SW 1271 (cell line): Measurements from ENCODE around the gene KRTAP16-1.

Experiments used
- DNase-seq, 2 experiments: peaks; one replicate each; lab custom pipeline; 2025; lab: John Stamatoyannopoulos, UW

Gene KRTAP16-1

DNA sequence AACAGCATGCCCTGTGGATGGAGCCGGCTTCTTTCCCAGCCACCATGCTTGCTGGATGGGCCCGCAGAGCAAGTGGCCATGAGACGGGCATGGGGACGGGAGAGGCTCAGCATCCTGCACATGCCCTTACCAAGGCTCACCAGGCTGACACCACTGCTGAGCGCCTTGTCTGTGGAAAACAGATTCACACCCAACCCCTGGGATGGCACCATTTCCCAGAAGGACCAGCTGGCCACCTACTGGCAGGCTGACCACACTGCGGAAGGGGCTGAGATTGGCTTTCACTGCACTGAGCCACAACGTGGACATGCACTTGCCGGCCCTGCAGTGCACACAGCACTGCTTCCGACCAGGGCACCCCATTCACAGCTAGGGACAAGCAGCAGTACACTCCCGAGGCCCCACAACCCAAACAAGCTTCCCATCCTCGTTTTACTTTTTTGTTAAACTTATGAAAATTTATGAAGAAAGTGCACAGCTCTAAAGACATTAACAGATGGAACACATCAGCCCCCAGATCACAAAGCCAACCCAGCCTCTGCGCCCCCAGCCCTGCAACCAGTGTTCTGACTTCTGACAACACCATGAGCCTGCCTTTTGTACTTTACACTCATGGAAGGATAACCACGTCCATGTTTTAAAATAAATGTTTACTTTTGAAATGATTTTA, 20.3 kb upstream of the KRTAP16-1 start:
- peak; percentile 15 to 49 for DNase-seq

DNA sequence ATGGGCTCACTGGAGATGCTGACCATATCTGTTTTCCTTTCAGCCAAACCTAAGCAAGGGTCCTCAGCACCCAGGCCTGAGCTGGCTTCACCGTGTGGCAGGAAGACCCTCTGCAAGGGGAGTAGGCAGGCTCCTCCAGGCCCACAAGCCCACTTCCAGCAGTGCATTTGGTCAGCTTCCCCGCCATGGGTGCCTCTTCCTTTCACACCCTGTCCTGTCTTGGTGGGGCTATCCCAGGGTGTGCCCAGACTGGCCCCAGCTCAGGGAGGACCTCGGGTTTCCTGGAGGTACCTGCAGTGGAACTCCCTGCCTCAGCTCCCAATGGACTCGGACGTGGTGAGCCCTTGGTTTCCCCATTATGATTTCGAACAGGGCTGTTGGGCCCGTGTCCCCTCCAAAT, 19.1 kb upstream of the KRTAP16-1 start:
- no peak for DNase-seq

DNA sequence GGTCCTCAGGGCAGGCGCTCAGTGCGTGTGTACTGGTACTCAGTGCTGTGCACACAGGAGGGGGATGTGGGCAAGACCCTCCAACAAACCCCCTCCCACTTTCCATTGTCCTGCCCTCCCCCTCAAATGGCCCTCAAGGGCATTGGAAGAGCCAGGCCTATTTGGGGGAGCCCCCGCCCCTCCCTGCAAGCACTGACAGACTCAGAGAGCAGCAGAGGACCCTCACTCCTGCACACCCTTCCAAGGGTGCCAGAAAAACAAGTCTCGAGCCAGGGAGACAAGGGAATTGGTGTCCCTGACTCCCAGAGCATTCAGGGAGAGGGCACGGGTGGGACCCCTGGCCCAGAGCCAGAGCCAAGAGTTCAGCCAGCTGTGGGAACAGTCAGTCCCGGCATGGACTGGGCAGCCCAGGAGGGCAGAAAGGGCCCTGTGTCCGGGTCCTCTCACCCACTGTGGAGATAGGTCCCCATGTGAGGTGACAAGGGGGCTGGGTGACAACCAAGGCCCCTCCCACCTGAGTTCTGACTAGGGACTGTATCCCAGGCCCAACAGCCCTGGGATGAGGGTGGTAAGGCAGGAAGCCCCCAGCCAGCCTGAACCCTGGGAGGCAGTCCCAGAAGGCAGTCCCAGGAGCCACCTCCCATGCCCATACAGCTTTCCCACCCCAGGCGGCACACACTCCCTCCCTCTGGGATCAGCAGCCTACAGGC, 18.5 kb upstream of the KRTAP16-1 start:
- no peak for DNase-seq

DNA sequence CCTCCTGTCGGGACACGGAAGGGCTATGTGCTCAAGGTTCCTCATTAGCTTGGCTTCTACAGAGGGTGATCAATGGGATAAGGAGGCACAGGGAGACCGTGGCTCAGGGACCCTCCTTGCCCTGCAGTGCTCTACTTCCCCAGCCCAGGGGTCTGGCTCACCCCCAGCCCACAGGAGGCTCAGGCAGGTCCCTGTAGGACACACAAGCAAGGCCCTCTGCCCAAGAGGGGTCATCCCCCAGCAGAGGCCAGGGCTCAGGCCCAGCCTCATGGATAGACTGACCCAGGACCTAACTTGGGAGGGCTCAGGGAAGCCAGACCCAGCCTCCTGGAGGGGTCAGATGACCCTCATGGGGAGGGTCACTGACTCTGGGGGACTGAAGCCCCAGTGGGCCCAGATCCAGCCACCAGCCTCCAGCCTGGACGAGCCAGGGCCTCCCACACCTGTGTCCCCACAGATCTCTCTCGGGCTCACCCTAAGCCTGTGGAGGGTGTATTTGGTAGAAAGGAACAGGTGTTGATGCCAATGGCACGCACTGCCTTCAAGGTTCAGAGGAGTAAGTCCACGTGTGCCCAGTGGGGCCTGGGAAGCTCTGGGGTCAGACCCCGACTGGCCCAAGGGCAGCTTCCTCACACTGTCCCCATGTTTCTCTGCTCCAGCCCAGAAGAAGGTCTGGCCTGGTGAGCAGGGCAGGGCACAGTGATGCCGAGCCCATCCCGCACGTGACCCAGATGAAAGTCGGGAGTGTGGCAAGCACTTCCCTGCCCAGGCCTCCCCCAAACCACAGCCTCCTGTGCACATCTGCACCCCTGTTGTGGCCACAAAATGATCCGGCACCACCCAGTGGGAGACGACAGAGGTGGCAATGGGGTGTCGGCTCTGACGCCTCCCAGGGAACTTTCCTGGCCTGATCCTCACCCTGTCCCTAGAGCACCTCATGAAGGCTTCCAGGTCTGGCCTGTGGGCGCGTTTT, 17.4 kb upstream of the KRTAP16-1 start:
- DNase-seq, result no peak

DNA sequence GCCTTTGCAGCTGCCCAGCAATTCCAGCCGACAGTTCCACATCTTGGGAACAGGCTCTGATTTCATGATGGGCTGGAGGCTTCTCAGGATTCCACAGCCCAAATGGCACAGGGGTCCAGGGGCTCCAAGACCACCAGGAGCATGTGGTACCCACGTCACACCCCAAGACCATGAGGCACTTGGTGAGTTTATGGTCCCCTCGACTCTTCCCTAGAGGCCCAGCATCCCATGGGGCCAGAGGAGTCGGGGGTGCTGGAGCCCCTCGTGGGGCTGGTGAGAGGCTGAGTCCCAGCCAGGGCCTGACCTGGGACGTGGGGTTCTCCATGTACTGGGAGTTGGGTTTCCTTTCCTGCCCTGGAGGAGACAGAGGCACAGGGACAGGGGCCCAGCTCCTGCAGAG, 16.5 kb upstream of the KRTAP16-1 start:
- DNase-seq, result no peak

DNA sequence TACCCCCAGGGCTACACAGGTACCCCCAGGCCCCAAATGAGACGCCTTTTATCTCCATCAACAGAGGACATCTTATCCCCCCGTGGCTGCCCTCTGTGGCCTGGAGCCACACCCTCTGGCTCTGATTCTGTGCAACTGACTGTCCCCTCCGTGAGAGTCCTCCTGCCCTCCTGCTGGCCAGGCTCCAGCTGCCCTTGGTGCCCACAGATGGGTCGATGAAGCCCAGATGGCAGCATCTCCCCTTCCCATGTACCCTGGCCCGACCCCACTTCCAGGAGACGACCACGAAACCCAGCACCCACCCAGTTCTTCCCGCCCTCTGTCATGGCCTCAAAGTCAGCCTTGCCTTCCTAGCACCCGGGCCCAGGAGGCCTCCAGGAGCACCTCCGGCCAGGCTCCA, 16.0 kb upstream of the KRTAP16-1 start:
- no peak for DNase-seq

DNA sequence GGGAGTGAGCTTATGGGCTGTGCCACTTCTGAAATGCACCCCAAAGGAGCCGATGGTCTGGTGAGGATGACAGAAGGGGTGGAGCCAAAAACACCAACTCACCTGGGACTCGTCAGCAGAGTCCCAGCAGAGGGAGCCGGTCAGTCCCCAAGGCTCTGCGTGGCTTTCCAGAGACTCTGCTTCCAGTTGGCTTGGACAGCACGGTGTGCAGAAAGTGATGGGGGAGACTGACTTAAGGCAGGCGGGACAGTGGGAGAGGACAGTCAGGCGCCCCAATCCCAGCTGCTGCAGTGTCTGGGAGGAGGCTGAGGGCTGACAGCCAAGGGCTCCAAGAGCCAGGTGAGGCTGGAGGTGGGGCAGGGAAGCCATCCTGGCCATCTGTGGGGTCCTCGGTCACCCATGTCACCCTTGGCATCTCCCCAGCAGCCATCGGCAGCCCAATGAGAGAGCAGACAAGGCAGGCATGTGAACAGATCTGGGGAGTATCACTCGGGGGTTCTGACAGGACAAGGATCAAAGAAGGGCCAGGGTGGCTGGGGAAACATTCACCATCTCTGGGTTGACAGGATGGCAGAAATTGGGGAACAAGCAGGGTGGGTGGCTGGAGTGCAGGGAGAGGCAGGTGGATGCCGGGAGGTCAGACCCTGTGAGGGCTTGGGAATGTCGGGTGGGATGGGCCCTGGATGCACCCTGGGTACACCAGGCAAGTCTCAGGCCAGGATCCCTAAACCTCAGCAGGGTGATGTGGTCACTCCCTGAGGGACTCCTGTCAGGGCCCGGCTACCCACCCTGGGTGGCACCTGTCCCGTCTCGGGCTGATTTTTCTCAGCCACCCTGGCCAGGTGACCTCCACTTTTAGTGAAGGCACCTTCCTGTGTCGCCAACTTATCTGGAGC, 15.3 kb upstream of the KRTAP16-1 start:
- peak in 1 of 2 experiments; percentile 27 for DNase-seq

DNA sequence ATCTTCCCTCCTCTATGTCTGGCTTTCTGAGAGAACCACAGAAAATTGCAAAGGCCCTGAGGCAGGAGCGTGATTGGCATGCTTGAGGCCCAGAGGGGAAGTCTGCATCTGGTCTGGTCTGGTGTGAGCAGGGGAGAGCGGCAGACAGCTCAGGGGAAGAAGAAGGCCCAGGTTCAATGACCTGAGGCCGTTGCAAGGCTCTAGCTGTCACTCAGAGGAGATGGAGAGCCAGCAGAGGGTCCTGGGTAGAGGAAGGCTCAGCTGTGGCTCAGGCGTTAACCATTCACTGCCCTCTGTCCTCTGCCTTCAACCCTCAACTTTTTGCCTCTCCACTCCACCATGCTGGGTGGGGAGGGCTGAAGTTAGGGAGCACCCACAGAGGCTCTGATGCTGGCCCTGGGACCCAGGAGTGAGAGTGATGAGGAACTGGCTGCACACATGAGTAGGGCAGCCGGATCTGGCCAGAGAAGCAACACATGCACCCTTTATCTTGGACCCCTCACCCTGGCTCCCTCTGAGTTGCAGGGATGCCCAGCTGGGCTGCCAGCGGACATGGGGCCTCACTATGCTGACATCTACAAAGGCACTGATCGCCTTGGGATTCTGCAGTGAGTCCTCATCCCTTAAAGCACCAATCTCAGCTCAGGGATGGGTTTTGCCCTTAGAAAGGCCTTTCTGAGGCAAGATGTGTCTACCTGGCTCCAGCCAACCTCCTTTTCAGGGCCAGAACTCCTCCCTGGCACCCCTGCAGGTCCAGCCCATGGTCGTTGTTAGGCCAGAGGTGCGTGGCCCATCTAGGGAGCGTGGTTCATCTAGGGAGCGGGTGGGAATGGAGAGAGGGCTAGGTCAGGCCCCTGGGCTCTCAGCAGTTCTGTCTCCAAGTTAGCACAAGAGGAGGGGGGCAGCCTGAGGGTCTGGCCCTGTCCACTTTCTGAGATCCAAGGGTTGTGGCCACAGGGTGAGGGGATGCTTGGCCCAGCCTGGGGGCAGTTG, 14.1 kb upstream of the KRTAP16-1 start:
- no peak for DNase-seq

DNA sequence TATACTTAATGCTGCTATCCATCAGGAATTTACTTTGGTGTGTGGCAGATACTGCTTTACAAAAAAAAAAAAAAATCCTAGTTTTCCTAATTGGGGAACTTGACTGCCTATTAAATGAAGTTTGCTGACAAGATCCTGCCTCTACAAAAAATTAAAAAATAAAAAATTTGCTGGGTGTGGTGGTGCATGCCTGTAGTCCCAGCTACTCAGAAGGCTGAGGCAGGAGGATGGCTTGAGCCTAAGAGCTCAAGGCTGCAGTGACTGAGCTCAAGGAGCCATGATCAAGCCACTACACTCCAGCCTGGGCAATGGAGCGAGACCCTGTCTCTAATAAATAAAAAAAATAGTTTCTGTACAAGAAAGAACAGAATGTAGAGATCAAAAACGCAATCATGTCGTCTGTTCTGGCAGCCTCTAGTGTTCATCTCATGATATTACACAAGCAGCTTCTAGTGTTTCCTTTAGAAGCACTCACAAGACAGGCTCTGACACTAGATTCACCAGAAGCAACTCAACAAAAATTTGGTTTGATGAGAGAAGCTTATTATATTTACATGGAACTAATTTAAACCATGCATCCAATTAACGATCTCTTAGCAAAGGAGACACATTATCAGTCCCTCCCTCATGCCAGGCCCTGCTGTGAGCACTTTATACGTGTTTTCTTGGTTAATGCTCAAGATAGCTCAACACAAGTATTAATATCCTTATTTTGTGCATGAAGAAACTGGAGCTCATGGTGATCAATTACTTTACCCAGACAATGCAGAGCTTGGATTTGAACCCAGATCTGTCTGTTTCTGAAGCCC, 13.2 kb upstream of the KRTAP16-1 start:
- peak in 1 of 2 experiments; percentile 77 for DNase-seq

DNA sequence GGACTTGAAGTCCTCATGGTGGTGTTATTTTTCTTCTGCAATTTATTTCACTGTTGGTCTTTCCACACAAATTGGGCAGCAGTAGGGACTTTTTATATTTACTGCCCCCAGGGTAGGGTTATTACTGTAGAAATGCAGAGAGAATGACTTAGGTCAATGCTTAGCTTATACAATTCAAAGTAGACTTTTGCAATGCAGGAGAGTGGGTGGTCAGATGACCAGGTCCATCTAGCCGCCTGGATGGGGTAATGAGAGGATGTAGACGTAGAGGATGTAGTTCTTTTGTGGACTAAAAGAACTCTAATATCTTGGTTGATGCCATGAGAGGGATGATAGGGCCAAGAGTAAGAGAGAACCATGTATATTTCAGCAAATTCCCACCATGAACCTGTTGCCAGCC, 9.1 kb upstream of the KRTAP16-1 start:
- DNase-seq, result no peak

DNA sequence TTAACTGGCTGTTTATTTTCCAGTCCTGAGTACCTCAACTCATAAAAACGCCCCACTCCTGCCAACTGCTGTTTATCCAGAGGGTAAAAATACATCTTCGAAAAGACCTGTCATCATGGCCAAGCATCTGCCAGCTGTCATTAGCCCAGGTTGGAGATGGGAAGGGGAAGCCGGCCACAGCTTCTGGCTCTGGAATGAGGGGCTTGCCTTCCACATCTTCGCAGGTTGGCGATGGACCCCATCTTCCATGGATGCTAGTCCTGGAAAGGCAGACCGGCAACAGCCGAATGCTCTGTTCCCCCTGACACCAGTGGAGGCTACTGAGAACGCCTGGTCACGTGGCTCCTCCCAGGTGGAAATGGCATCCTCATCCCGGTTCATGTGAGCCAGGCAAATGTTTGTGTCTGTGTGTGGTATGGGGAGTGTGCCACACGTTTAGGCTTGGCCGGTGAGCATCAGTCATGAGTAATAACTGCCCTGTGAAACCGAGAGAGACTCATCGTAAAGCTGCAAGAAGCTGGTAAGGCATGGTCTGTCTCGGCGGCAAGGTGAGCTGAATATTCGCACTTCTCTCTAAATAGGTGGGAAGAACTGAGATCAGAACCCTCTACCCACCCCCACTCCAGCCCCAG, 6.8 kb upstream of the KRTAP16-1 start:
- DNase-seq, result no peak

DNA sequence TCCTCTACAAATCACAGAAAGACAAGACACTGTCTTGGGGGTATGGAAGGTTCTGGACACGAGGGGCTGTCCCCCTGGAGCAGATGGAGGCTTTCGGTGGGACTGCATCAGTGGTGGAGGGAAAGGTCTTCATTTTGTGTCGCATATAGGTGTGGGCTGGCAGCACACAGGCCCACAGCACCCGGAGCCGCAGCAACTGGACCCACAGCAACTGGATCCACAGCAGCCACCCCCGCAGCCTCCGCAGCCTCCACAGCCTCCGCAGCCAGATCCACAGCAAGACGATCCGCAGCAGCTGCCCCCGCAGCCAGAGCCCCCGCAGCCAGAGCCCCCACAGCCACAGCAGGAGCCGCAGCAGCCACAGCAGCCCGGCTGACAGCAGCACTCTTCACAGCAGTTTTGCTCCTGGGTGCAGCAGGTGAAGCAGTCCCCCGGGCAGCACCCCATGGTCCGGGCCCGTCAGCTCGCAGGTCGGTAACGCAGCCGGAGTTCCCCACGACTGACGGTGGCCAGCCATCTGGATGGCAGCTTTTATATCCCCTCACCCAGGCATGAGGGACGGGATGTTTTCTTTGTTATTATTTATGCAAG, 6.2 kb upstream of the KRTAP16-1 start, which contains the start of gene KRTAP17-1:
KRTAP17-1 (minus strand) TSS at position 507 of the 591 bp plus-strand sequence; CDS start at position 447, 60 bp downstream.
- DNase-seq, result no peak

DNA sequence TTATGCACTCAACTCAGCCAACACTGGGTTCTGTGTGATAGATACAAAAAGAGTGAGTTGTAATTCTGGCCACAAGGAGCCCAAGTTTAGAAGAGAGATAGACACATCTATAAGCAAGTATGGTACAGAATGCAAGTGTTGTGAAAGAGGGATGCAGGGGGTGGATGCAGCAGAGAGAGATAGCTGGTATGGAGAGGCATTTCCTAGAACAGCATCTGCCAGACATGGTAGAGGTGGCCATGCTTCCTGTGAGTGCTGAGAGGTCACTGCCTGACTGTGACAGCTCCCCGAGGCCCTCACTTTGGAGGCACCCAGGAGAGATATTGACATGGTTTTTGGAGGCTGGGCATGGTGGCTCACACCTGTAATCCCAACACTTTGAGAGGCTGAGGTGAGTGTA, 2.0 kb upstream of the KRTAP16-1 start:
- no peak for DNase-seq

DNA sequence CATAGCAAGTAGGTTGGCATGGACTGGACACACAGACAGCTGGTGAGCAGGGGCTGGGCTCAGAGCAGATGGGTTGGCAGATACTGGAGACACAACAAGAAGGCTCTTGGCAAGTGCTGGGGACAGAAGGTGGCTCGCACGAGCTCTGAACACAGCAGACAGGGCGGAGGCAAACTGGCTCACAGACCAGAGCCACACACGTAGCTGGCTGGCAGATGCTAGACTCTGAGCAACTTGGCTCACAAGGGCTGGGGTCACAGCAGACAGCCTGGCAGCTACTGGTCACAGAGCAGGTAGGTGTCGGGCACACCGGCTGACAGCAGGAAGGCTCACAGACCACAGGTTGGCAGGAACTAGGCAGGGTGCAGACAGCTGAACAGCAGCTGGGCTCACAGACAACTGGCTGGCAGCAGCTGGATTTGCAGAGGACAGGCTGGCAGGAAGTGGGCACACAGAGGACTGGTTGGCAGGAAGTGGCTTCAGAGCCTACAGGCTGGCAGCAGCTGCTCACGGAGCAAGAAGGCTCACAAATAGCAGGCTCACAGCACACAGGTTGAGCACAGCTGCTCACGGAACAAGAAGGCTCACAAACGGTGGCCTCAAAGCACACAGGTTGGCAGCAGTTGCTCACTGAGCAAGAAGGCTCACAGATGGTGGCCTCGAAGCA, 725 bp downstream of the KRTAP16-1 start:
- DNase-seq, result no peak

DNA sequence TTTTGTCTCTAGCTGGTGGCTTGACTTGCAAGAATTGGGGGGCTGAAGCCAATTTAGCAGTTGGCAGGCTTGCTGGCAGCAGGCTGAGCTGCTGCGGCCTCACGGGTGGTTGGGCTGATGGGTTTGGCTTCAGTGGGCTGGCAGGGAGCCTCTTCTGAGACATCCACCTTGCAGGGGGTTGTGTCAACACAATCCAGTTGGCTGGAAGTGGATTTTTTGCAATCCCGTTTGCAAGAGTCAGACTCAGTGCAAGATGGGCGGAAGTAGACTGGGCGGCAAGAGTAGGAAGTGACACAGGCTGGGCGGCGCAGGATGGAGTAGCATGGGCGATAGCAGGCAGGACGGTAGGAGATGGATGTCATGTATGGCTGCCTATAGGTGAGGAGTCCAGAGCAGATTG, 1.5 kb downstream of the KRTAP16-1 start:
- DNase-seq, result no peak

DNA sequence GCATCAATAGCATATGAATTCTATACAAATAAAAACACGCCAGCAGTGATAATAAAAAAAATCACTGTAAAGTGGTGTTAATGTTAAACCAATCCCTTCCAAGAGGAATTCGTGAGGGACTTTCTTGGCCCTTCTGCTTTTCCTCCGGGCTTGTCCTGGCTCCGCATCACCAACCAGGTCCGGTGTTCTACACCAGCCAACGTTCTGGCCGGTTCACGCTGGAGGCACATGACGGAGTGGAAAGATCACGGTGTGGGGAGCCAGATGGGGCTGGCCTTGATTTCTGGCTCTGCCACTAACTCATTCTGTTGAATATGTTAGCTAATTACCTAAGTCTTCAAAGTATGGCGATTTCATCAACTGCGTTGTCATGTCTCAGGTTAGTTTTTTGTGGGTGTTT, 5.0 kb downstream of the KRTAP16-1 start:
- no peak for DNase-seq

DNA sequence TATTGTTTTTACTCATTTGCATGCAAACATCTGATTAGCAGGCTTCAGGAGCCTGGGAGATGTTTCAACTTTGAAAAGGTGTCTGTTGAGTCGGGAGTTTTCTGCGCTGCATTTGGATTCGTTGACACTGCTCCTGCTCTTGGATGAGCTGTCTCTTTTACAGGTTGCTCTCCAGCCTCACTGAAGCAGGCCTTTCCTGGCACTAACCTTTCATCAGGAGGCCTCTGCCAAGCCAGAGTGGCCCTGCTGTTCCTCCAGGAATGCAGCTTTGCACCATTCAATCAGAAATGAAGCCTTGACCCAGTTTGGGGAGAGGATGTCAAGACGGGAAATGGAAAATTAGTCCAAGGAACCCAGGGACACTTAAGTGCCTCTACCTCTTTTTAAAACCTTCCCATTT, 6.1 kb downstream of the KRTAP16-1 start:
- no peak for DNase-seq
